Keratinocyte (primary cell): ENCODE results near the gene CAMK2G. TPM values are rescaled to one million over a fixed set of nuclear protein-coding genes. Genes with fewer than 3 reads are reported as not detected.

Experiments
- DNase-seq: peaks from one replicate; pipeline ENCODE4 v3.0.0-alpha.2; 2011; ENCODE audit warnings: low read depth, missing footprints, low spot score
- FAIRE-seq: peaks from 2 replicates; lab custom pipeline; 2011; peaks lifted over from hg19 to GRCh38; lab: Jason Lieb, UNC
- H2AFZ ChIP-seq: 2 replicates; pipeline ENCODE4 v1.6.0; 2012; ENCODE audit warnings: low read length, control low read depth, inconsistent platforms; ENCODE audit not compliant: control insufficient read depth
- H3K27ac ChIP-seq: 2 replicates; pipeline ENCODE4 v1.5.1; 2011; ENCODE audit warnings: low read length; ENCODE audit not compliant: control insufficient read depth, insufficient read depth
- H3K27me3 ChIP-seq: 3 replicates; pipeline ENCODE4 v1.6.0; 2011; ENCODE audit warnings: low read length; ENCODE audit not compliant: control insufficient read depth, insufficient read depth; ENCODE audit errors: extremely low read depth
- H3K36me3 ChIP-seq, 2 experiments: 2 replicates in 1 of 2; 3 replicates in 1 of 2; pipeline ENCODE4 v1.5.1; 2011; ENCODE audit warnings: low read length in 2 of 2, mild to moderate bottlenecking in 1 of 2; ENCODE audit not compliant: control insufficient read depth in 2 of 2, insufficient read depth in 2 of 2; ENCODE audit errors: extremely low read depth in 1 of 2
- H3K4me1 ChIP-seq: 3 replicates; pipeline ENCODE4 v1.5.1; 2011; ENCODE audit warnings: low read length; ENCODE audit not compliant: control insufficient read depth, insufficient read depth; ENCODE audit errors: extremely low read depth
- H3K4me2 ChIP-seq: 3 replicates; pipeline ENCODE4 v1.6.0; 2011; ENCODE audit warnings: low read depth, low read length; ENCODE audit not compliant: control insufficient read depth, insufficient read depth; ENCODE audit errors: extremely low read depth
- H3K4me3 ChIP-seq, 3 experiments: fragments of 200-600 bp in 1 of 3; sonication (generic) in 1 of 3; 2 replicates in 2 of 3; 3 replicates in 1 of 3; pipeline ENCODE4 v1.5.1; 2011 to 2016; ENCODE audit warnings: low read length in 3 of 3, mild to moderate bottlenecking in 3 of 3, control low read depth in 2 of 3, inconsistent platforms in 1 of 3, low read depth in 1 of 3, mixed read lengths in 1 of 3, mixed run types in 1 of 3, moderate library complexity in 1 of 3; ENCODE audit not compliant: control insufficient read depth in 2 of 3, insufficient read depth in 2 of 3; ENCODE audit errors: extremely low read depth in 1 of 3
- H3K79me2 ChIP-seq: 2 replicates; pipeline ENCODE4 v1.6.0; 2012; ENCODE audit warnings: low read length; ENCODE audit not compliant: control insufficient read depth, insufficient read depth
- H3K9ac ChIP-seq: 3 replicates; pipeline ENCODE4 v1.6.0; 2011; ENCODE audit warnings: low read length; ENCODE audit not compliant: control insufficient read depth, insufficient read depth; ENCODE audit errors: extremely low read depth
- H3K9me1 ChIP-seq: 3 replicates; pipeline ENCODE4 v1.6.0; 2011; ENCODE audit warnings: low read length; ENCODE audit not compliant: control insufficient read depth, insufficient read depth; ENCODE audit errors: extremely low read depth
- H3K9me3 ChIP-seq: 2 replicates; pipeline ENCODE4 v1.5.1; 2012; ENCODE audit warnings: low read depth, low read length; ENCODE audit not compliant: control insufficient read depth
- H4K20me1 ChIP-seq: 3 replicates; pipeline ENCODE4 v1.6.0; 2011; ENCODE audit warnings: low read length; ENCODE audit not compliant: control insufficient read depth, insufficient read depth; ENCODE audit errors: extremely low read depth
- EZH2 ChIP-seq: IDR thresholded peaks from one replicate; pipeline ENCODE4 v1.6.1; 2012; ENCODE audit warnings: inconsistent platforms, mild to moderate bottlenecking, low read length, moderate library complexity
- dilution Hi-C: fragments of 300-500 bp; cut with MboI; formaldehyde crosslinking; loops from one replicate; pipeline ENCODE4 v1.7.0; 2020; ENCODE audit warnings: low sequenced_read_pairs; ENCODE audit not compliant: extremely low pct_ligation_motif_present
- polyA plus RNA-seq, 5 experiments: library from polyadenylated mRNA; depleted of rRNA in 3 of 5; stranded (reverse) in 3 of 5; stranded (forward) in 1 of 5; unstranded in 1 of 5; fragments of >200 nt; gene quantifications; 1 replicate in 1 of 5; 2 replicates in 3 of 5; 3 replicates in 1 of 5; pipeline versions ENCODE4 v1.2.1 to v1.2.3, GENCODE V29; 2011 to 2012; ENCODE audit warnings: missing spikeins in 2 of 5, low read depth in 1 of 5, low replicate concordance in 1 of 5
- TF ChIP-seq, protein P1 (sequence below), 3 experiments: IDR thresholded peaks in 1 of 3; conservative IDR thresholded peaks in 1 of 3; optimal IDR thresholded peaks in 1 of 3; 2 replicates in 2 of 3; 3 replicates in 1 of 3; pipeline versions ENCODE3 to v1.5.1; 2011; ENCODE audit warnings: low read length in 3 of 3, mild to moderate bottlenecking in 3 of 3, moderate library complexity in 2 of 3, control low read depth in 1 of 3, inconsistent platforms in 1 of 3; ENCODE audit not compliant: insufficient read depth in 2 of 3; ENCODE audit errors: extremely low read depth in 1 of 3

Gene CAMK2G
- polyA plus RNA-seq, 1 donor (not counting 4 experiments of a cell fraction or from before 2014, with no cell fraction given) = 17.6 TPM

DNA sequence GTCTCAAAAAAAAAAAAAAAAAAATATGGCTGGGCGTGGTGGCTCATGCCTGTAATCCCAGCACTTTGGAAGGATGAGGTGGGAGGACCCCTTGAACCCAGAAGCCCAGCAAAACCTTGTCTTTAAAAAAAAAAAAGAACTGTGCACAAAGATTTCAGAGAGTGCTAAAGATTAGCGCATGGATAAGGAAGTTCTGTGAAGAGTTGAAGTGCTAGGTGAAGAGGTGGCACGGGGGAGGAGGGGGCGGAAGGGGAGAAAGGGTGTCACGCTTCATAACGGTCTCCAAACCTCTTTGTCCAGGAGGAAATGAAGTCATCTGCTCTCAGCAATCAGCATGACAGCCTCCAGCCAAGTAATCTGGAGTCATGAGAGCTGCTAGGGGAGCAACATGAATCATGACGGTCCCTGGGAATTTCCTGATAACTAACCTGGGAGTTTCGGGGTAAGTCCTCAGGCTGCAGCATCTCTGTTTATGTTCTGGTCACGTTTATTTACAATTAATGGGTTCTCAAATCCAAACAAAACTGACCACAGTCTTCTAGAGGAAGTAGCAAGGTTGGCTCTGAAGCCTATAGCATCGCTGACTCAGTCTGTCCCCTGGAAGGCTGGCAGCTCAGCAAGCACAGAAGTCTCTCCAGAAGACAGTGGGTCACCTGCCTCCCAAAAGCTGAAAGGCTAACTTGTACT, 34.6 kb upstream of the CAMK2G start:
- peaks cover 42% of the 10 kb centered on the region for H3K79me2 ChIP-seq
- peak overlapping the region; percentile 91 for H3K4me2 ChIP-seq
- FAIRE-seq (peak; percentile 83), DNase-seq (peak; percentile 92)
- H3K27ac ChIP-seq = peak overlapping the region; percentile 99
- H4K20me1 ChIP-seq = peaks cover 6% of the 10 kb centered on the region
- no peak overlapping the region for H2AFZ ChIP-seq
- H3K36me3 ChIP-seq = peaks cover 16 to 23% of the 10 kb centered on the region in 2 experiments
- H3K9ac ChIP-seq = peak overlapping the region; percentile 85
- H3K4me3 ChIP-seq = peak overlapping the region in 2 of 3 experiments; percentile 86 to 89
- no peaks in the 10 kb centered on the region for H3K9me3 ChIP-seq
- peaks cover 66% of the 10 kb centered on the region for H3K4me1 ChIP-seq
- dilution Hi-C loops = no loop called here
- H3K27me3 ChIP-seq = no peaks in the 10 kb centered on the region
- H3K9me1 ChIP-seq = no peaks in the 10 kb centered on the region
- TF ChIP-seq, protein P1, sequence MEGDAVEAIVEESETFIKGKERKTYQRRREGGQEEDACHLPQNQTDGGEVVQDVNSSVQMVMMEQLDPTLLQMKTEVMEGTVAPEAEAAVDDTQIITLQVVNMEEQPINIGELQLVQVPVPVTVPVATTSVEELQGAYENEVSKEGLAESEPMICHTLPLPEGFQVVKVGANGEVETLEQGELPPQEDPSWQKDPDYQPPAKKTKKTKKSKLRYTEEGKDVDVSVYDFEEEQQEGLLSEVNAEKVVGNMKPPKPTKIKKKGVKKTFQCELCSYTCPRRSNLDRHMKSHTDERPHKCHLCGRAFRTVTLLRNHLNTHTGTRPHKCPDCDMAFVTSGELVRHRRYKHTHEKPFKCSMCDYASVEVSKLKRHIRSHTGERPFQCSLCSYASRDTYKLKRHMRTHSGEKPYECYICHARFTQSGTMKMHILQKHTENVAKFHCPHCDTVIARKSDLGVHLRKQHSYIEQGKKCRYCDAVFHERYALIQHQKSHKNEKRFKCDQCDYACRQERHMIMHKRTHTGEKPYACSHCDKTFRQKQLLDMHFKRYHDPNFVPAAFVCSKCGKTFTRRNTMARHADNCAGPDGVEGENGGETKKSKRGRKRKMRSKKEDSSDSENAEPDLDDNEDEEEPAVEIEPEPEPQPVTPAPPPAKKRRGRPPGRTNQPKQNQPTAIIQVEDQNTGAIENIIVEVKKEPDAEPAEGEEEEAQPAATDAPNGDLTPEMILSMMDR (optimal IDR thresholded peaks at IDR 0.05 in 1 of 3, IDR thresholded peaks at IDR 0.05 in 1 of 3, conservative IDR thresholded peaks at IDR 0.05 in 1 of 3; ENCODE audit: extremely low read depth in 1 of 3, insufficient read depth in 2 of 3, low read length in 3 of 3) = no peak
- no peak for TF ChIP-seq EZH2

DNA sequence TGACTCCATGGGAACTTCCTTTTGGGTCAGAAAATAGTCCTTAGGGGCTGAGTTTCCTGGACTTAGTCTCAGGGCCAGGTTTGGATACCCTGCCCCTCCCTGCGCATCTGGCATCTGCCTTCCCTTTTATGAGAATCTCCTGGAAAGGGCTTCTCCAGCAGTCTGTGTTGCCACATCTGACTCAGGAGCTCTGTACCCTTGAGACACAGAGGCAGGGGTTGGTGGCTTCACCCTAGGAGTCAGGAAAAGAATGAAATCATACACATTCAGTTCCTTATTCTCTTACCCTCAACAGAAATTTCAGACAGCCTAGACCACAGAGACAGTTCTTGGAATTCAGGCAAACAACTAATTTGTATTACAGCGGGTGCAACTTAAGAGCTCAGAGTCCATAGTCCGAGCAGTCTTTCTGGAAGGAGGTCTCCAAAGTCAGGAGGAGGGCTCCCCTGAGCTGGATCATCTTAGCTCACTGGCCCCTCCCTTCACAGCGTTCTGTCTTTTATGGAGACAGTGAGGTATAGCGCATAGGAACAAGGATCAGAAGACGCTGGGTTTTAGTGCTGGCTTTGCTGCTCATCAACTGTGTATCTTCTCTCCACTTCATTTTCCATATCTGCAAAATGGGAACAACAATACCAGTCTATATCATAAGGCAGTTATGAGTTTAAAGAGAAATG, 33.6 kb upstream of the CAMK2G start:
- no peaks in the 10 kb centered on the region for H3K9me1 ChIP-seq
- DNase-seq (no peak), FAIRE-seq (no peak)
- H3K4me1 ChIP-seq = peaks cover 56% of the 10 kb centered on the region
- peaks cover 32% of the 10 kb centered on the region for H3K79me2 ChIP-seq
- H3K9me3 ChIP-seq = no peaks in the 10 kb centered on the region
- H3K27me3 ChIP-seq = no peaks in the 10 kb centered on the region
- TF ChIP-seq, protein P1 (optimal IDR thresholded peaks at IDR 0.05 in 1 of 3, IDR thresholded peaks at IDR 0.05 in 1 of 3, conservative IDR thresholded peaks at IDR 0.05 in 1 of 3; ENCODE audit: extremely low read depth in 1 of 3, insufficient read depth in 2 of 3, low read length in 3 of 3) = no peak
- H2AFZ ChIP-seq = no peak overlapping the region
- no peak overlapping the region for H3K4me3 ChIP-seq
- peak overlapping the region; percentile 99 for H3K27ac ChIP-seq
- no peaks in the 10 kb centered on the region for H4K20me1 ChIP-seq
- peaks cover 10 to 13% of the 10 kb centered on the region in 2 experiments for H3K36me3 ChIP-seq
- dilution Hi-C loops = no loop called here
- no peak overlapping the region for H3K4me2 ChIP-seq
- peak overlapping the region; percentile 85 for H3K9ac ChIP-seq
